KBM-7 (cell line): ENCODE data around the gene BBS4.
"Not testable (repeated sequence)": the region's sequence is repeated elsewhere in the genome, so short reads cannot be mapped to it uniquely, and the experiment has no call there.

Experiments used
- DNase-seq: peaks from one replicate; pipeline ENCODE4 v3.0.0-alpha.2; 2015
- in situ Hi-C: fragments of 300-500 bp; cut with MboI; formaldehyde crosslinking; loops from 2 replicates; pipeline ENCODE4 v1.14.3; 2020; ENCODE audit warnings: low sequenced_read_pairs, low pct_unique_long_range_greater_than_20kb, mixed read lengths

BBS4 gene

GRCh38 chr15:72685925-72686794 lies at the start of gene BBS4, which contains the start of gene HIGD2B:
Gene BBS4, plus strand, starts transcription at chr15:72686207. Its CDS starts 21 bp downstream, at chr15:72686228.
Gene HIGD2B, minus strand, starts transcription at chr15:72686182. Its CDS starts 9,808 bp downstream, at chr15:72676374.
- in situ Hi-C loops: loop anchor here (25.0 kb wide), 2 partner anchors 1451 to 1626 kb away; partner anchors contain the start of gene ISLR2
- peak; percentile 99 for DNase-seq

DNA sequence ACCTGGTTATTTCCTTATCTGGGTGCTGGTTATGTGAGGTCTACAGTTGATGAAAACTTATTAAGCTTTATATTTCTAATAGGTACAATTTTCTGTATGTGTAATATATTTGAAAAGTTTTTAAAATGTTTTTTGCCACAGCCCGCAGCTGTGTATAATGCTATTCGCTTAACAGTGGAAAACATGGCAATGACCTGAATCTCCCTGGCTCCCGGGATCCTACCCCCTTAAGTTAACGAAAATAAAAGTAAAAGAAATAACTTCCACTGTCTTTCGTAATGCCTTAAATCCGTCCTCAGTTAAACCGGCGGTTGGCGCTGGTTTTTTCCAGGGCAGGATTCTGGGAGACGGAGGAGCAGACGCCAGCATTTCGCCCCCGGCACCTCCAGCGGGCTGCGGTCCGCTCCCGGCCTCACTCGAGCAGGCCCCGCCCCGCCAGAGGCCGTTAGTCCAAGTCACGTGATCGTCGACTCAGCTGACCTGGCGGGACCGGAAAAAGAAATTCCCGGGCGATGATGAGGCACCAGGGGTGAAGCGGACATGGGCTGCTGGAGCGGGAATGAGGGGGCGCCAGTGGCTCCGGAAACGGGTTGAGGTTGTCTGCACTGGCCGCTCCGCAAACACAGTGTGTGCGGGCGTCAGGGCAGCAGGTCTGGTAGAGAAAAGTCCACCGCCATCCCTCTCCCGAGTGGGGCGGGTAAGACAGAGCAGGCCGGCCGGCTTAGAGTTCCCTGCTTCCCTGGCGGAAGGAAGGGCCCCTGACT lies 49.3 kb upstream of the BBS4 start:
- in situ Hi-C loops: not testable (repeated sequence)
- DNase-seq: peak; percentile 35

DNA sequence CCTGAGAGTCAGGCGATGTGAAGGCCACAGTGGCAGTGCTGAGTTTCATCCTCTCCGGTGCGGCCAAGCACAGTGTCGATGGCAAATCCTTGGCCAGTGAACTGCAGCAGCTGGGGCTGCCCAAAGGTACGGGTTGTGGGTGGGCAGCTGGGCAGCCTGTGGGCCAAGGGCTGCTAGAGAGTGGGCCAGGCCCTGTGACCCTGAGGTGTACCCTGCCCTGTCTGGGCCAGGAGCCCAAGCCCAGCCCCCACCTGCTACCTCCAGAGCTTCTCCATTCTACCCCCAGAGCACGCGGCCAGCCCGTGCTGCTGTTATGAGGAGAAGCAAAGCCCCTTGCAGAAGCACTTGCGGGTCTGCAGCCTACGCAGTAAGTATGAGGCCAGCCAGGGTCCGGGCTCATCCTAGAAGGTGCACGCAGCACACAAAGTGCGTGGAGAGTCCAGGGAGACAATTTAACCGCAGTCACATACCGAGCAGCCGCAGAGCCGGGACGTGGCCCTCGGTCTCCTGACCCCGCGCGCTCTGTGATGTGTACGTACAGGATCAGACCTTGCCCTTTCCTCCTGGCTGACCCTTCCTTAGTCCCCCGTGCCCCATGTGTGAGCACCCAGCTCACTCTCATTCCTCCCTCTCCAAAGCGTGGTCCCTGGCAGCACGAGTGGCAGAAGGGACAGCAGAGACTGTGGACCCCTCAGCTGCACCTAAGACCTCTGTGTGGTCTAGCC lies 46.1 kb upstream of the BBS4 start:
- in situ Hi-C loops, DNase-seq: not testable (repeated sequence)

DNA sequence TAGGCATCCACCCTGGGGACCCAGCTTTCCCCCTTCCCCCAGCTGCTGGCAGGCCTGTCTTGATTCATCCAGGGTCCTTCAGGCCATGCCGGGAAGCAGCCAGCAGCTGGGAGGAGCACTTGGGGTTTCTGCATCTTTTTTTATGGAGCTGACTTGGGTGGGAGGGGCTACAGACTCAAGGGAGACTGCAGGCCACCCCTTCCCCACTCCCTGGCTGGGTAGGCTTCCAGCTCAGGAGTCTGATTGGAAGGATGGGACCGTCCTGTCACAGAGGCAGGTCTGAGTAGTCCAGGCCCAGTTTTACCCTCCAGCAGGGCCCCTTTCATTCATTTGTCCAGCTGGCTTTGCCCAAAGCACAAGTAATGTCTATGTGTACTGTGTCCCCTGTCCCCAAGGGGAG lies 43.7 kb upstream of the BBS4 start:
- in situ Hi-C loops: not testable (repeated sequence)

GRCh38 chr15:72648631-72649253 lies 37.3 kb upstream of the BBS4 start:
- in situ Hi-C loops, DNase-seq: not testable (repeated sequence)

More for the DNA sequence above, 43.7 kb upstream of the BBS4 start:
- DNase-seq: not testable (repeated sequence)

DNA sequence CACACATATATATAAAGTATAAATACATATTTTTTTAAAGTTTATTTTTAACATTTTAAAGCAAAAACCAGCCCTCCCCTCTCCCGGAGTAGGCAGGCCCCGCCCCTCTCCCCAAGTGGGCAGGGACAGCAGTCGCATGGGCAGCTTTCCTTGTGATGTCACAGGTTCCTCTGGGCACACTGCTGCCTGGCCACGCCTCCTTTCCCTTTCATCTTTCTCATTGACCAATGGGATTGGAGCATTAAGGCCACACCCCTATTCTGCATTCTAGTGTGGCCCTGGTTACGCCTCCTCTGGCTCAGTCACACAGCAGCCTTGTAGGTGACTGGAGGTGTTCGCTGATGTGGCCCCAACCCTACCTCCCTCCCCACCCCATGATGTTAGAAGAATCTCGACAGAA lies 31.6 kb upstream of the BBS4 start, which contains the start of gene GOLGA6B:
TSS of gene GOLGA6B (plus strand) at position 301 of the 400 bp plus-strand sequence. CDS start at position 342, 41 bp downstream.
- DNase-seq, in situ Hi-C loops: not testable (repeated sequence)

DNA sequence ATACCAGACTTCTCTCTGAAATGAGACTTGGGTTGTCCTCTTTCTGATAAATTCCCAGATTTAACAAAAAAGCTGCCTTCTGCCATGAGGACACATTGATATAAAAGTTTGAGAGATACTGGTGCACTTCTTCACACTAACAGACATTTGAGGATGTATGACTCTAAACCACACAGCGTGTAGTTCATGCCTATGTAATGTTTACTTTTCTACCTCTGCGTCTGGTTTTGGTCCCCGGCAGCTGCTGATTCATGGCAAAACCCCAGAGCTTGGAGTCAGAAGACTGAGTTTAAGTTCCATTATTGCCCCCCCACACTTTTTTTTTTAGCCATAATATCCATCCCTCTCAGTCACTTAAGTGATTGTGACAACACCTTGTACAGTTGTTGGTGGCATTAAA lies 30.0 kb upstream of the BBS4 start:
- in situ Hi-C loops, DNase-seq: not testable (repeated sequence)

GRCh38 chr15:72661081-72661480 lies 24.9 kb upstream of the BBS4 start:
- DNase-seq, in situ Hi-C loops: not testable (repeated sequence)

DNA sequence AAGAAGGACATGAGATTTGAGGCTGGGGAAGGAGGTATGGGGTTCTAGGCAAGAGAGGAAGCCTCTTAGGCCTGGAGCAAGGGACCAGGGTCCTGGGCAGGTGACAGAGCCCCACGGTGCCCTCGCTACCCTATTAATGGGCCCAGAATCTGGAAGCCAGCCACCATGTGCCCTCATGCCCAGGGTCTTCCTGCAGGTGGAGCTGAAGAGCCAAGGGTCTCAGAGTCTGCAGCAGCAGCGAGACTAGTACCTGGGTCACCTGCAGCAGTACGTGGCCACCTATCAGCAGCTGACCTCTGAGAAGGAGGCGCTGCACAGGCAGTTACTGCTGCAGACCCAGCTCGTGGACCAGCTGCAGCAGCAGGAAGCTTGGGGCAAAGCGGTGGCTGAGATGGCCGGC lies 22.1 kb upstream of the BBS4 start:
- DNase-seq, in situ Hi-C loops: not testable (repeated sequence)

DNA sequence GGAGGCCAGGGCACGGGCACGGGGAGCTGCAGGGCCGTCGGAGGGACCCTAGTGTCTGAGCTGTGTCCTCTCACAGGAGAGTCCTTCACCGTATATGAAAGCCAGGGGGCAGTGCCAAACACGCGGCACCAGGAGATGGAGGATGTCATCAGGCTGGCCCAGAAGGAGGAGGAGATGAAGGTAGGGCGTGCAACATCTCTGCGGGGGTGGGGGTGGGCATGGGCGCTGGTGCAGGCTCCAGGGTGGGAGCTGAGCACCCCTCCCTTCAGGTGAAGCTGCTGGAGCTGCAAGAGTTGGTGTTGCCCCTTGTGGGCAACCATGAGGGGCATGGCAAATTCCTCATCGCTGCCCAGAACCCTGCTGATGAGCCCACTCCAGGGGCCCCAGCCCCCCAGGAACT lies 20.3 kb upstream of the BBS4 start:
- DNase-seq, in situ Hi-C loops: not testable (repeated sequence)

DNA sequence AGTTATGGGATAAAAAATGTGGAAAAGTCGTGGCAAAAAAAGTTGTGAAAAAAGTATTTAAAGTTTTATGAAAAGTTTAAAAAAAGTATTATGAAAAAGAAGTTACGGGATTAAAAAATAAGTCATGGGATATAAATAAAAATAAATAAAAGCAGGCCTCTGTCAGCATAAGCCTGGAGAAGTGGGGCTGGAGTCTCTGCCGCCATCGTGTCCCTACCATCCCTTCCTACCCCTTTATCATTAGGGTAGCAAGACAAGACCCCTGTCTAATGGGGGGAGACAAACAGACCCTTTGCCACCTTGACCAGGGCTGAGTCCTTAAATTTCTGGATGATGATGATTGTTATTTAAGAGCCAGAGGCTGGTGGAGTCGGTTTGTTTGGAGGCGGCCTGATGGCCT lies 16.2 kb upstream of the BBS4 start:
- in situ Hi-C loops: not testable (repeated sequence)

DNA sequence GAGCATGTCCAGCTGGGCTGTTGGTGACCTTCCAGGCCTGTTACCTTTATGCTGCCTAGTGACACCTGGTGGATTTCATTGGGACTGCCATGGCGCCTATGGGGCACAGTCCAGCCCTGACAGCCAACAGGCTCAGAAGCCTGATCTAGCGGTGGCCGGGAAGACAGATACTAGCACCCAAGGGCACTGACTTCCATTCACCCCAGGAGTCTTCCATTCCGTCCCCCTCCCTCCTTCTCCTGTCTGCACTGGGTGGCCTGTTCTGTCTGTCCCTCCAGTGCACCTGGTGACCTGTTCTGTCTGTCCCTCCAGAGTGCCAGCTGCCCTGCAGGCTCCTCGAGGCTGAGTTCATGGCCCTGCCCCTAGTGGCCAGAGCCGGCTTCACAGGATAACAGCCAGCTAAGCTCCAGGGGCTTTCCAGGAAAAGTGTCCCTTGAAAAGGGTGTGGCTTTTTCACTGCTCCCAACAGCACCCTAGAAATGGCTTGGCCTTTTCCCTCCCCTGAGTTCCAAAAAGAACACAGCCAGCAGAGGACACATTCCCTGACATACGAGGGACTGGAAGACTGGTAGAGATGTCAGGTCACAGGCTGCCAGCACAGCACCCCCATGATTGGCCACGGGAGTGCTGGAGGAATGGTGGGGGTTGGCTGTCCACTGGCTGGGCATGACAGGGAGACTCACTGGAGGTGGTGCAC lies 15.2 kb upstream of the BBS4 start:
- in situ Hi-C loops: not testable (repeated sequence)
- peak; percentile 91 for DNase-seq

More for the DNA sequence above, 16.2 kb upstream of the BBS4 start:
- not testable (repeated sequence) for DNase-seq

- no peak for DNase-seq
- in situ Hi-C loops: no loop called here
These were observed 14.5 kb upstream of the BBS4 start for GRCh38 chr15:72671525-72671924.

GRCh38 chr15:72676838-72677237 lies 9.2 kb upstream of the BBS4 start:
- no peak for DNase-seq
- in situ Hi-C loops: loop anchor here (25.0 kb wide), 2 partner anchors 1460 to 1635 kb away; partner anchors contain the start of gene ISLR2

DNA sequence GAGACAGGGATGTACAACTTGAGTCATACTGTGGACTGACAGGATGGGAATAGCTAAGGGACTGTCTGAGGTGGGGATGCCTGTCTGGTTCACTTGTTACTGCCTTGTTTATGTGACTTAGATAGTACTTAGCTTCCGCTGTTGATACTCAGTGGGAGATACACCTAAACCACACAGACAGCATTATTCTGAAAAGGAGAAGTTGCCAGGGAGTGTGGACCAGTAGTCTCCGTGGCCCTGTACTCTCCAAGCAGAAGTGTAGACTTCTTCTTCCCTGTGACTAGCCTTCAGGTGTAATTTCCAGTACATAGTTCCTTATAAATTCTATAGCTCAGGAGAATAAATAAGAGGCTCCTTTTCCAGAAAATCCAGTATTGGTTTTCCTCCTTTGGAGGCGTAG lies 5.1 kb upstream of the BBS4 start:
- peak; percentile 70 for DNase-seq
- in situ Hi-C loops: loop anchor here (25.0 kb wide), 2 partner anchors 1456 to 1631 kb away; partner anchors contain the start of gene ISLR2

DNA sequence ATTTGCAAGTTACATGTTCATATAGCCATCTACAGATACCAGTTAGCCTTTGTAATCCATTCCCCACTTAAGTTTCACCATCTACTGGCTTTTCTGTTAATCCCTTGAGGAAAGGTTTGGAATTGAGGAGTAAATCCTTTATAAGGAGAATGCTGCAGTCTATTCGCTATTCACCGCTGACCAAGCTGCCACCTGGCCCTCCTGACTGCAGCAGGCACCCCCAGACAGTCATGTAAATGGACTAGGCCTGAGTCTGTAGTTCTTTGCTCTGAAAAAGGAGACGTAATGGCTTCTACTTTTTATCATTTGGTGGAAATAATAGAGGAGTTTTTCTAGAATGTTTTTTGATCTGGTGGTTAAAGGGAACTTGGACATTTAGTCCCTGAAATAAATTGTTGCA lies 3.2 kb upstream of the BBS4 start:
- no peak for DNase-seq
- in situ Hi-C loops: loop anchor here (25.0 kb wide), 2 partner anchors 1455 to 1630 kb away; partner anchors contain the start of gene ISLR2

- in situ Hi-C loops: loop anchor here (25.0 kb wide), 2 partner anchors 1452 to 1627 kb away; partner anchors contain the start of gene ISLR2
- no peak for DNase-seq
These were observed 594 bp upstream of the BBS4 start for GRCh38 chr15:72685301-72685924.
